Ureter (tissue), 1 donor: ENCODE data around the gene RCSD1. TPM values are rescaled to one million over a fixed set of nuclear protein-coding genes. Genes with fewer than 3 reads are reported as not detected.

Experiments used
- DNase-seq: peaks from one replicate; pipeline ENCODE4 v3.0.0-alpha.2; 2020; ENCODE audit warnings: low spot score
- total RNA-seq: library from RNA; stranded (reverse); gene quantifications from one replicate; pipeline ENCODE4 v1.2.4, GENCODE V29; 2023
- donor health status: DM: yes; HTN: yes; CAD: no.

The RCSD1 gene
- total RNA-seq, 1 donor from 2014 or later, result 8.7 TPM

GRCh38 chr1:167642501-167642826 is 12.4 kb downstream of the RCSD1 start:
- DNase-seq, result no peak

- DNase-seq, result no peak
These were observed 13.4 kb downstream of the RCSD1 start for GRCh38 chr1:167643441-167643840.

- DNase-seq, result no peak
These were observed 14.5 kb downstream of the RCSD1 start for GRCh38 chr1:167644551-167644950.

GRCh38 chr1:167645140-167645541 is 15.1 kb downstream of the RCSD1 start:
- no peak for DNase-seq

GRCh38 chr1:167645625-167646414 is 15.8 kb downstream of the RCSD1 start:
- DNase-seq, result no peak

- DNase-seq, result no peak
These were observed 18.3 kb downstream of the RCSD1 start for GRCh38 chr1:167648252-167648849.

- DNase-seq, result no peak
These were observed 19.1 kb downstream of the RCSD1 start for GRCh38 chr1:167648978-167649744.

GRCh38 chr1:167650269-167651160 is 20.5 kb downstream of the RCSD1 start:
- no peak for DNase-seq

- DNase-seq, result no peak
These were observed 21.2 kb downstream of the RCSD1 start for GRCh38 chr1:167651161-167651693.

- DNase-seq, result no peak
These were observed 25.0 kb downstream of the RCSD1 start for GRCh38 chr1:167654975-167655575.

- no peak for DNase-seq
These were observed 26.6 kb downstream of the RCSD1 start for GRCh38 chr1:167656657-167657056.

- no peak for DNase-seq
These were observed 28.7 kb downstream of the RCSD1 start for GRCh38 chr1:167658574-167659328.

GRCh38 chr1:167659450-167659849 is 29.4 kb downstream of the RCSD1 start:
- DNase-seq, result no peak

GRCh38 chr1:167659881-167660280 is 29.8 kb downstream of the RCSD1 start:
- DNase-seq, result no peak

GRCh38 chr1:167661527-167662426 is 31.7 kb downstream of the RCSD1 start:
- no peak for DNase-seq

- no peak for DNase-seq
These were observed 33.2 kb downstream of the RCSD1 start for GRCh38 chr1:167663002-167663772.

GRCh38 chr1:167665469-167665868 is 35.4 kb downstream of the RCSD1 start:
- DNase-seq, result no peak

- DNase-seq, result no peak
These were observed 36.4 kb downstream of the RCSD1 start for GRCh38 chr1:167666416-167666815.

- no peak for DNase-seq
These were observed 37.5 kb downstream of the RCSD1 start for GRCh38 chr1:167667536-167667935.
